Measurements from ENCODE around the gene JADE3.
A peak's percentile ranks its signal among the peaks of the same experiment; 100 is the strongest.

JADE3 gene

GRCh38 chrX:46927718-46928117 lies 15.5 kb downstream of the JADE3 start:
- Histone ChIP-seq H3K27ac (ENCODE audit: low read depth, low read length) (no peak overlapping the region), H3K23ac (ENCODE audit: low read length) (no peak overlapping the region), H2BK5ac (ENCODE audit: low read depth, low read length, poor library complexity) (no peak overlapping the region), H3K27me3 (ENCODE audit: insufficient read depth, low read length) (no peaks in the 10 kb centered on the region), H2AFZ (ENCODE audit: insufficient read depth, low read length, poor library complexity) (no peak overlapping the region), H4K8ac (ENCODE audit: low read depth, low read length) (no peak overlapping the region), H2BK120ac (ENCODE audit: insufficient read depth, low read length, poor library complexity) (no peak overlapping the region), H3K79me1 (ENCODE audit: low read length) (no peaks in the 10 kb centered on the region), H3K9me3 (ENCODE audit: insufficient read depth, low read depth, low read length) (no peaks in the 10 kb centered on the region), H3K18ac (ENCODE audit: low read length) (no peak overlapping the region), H3K9ac (ENCODE audit: low read length) (no peak overlapping the region), H3K4me1 (ENCODE audit: control insufficient read depth in 1 of 2, insufficient read depth in 2 of 2, low read length in 2 of 2) (peaks cover 0 to 10% of the 10 kb centered on the region in 2 experiments), H4K91ac (ENCODE audit: low read depth, low read length) (no peak overlapping the region), H3K14ac (ENCODE audit: low read length) (no peak overlapping the region), H2AK5ac (ENCODE audit: low read length) (no peak overlapping the region), H2BK12ac (ENCODE audit: low read length) (no peak overlapping the region), H3K36me3 (ENCODE audit: control insufficient read depth in 1 of 2, insufficient read depth in 2 of 2, low read length in 2 of 2) (peaks cover 0 to 1% of the 10 kb centered on the region in 2 experiments), H4K12ac (ENCODE audit: low read depth, low read length) (no peak overlapping the region), H3K4me3 (ENCODE audit: low read depth, low read length) (no peak overlapping the region), H3K79me2 (ENCODE audit: control insufficient read depth, insufficient read depth, low read length, poor library complexity) (peaks cover 6% of the 10 kb centered on the region), H3K4ac (ENCODE audit: low read depth, low read length) (peak overlapping the region; percentile 79), H3K4me2 (ENCODE audit: low read length) (no peak overlapping the region)
- no CpG with 5 or more reads among the region's 3 CpGs for WGBS (ENCODE audit: extremely low coverage, insufficient coverage, insufficient read length)
- no peak for DNase-seq

DNA sequence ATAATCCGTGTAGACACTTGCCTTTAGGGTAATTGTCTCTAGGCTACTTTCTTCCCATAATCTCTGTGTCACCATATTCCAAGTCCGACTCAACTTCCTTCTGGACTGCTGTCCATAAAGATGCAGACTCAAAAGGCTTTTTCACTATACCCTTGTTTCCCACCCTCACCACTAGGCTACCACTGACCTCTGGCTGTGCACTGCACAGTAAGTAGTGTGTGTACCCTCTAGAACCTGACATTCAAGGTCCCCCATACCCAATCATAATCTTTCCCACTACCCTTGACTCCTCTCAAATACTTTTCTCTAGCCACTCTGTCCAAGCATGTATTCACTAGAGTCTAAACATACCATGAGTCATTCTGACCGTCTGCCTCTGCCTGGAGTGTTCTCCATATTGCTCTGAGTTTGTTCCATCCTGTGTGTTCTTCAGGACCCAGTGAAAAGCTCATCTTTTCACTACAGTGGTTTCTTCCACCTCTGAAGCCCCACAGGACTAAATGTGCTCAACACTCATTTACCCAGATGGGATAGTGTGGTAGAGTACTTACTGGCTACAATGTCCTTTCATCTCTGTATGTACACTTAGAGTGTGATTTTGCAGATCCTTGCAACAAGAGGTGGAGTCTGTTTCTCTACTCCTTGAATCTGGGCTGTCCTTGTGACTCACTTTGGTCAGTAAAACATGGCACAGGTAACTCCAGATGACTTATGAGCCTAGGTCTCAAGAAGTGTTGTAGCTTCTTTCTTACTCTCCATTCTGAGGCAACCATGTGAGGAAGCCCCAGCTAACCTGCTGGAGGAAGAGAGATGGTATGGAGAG lies 17.4 kb downstream of the JADE3 start:
- Histone ChIP-seq H3K18ac (ENCODE audit: low read length) (no peak overlapping the region), H3K27me3 (ENCODE audit: insufficient read depth, low read length) (no peaks in the 10 kb centered on the region)

DNA sequence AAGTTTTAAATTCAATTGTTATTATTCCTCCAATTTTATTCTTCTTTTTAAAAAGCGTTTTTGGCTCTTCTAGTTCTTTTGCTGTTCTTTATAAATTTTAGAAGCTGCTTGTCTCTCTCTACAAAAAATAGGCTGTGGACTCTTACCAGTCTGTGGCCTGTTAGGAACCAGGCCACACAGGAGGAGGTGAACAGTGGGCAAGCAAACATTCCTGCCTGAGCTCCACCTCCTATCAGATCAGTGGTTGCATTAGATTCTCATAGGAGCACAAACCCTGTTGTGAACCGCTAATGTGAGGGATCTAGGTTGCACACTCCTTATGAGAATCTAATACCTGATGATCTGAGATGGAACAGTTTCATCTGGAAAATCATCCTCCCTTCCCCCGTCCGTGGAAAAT lies 23.1 kb downstream of the JADE3 start:
- Histone ChIP-seq H3K4ac (ENCODE audit: low read depth, low read length) (peak overlapping the region; percentile 62), H2AFZ (ENCODE audit: insufficient read depth, low read length, poor library complexity) (no peak overlapping the region), H3K27ac (ENCODE audit: low read depth, low read length) (no peak overlapping the region), H4K12ac (ENCODE audit: low read depth, low read length) (no peak overlapping the region), H3K27me3 (ENCODE audit: insufficient read depth, low read length) (no peaks in the 10 kb centered on the region), H3K23ac (ENCODE audit: low read length) (no peak overlapping the region), H3K79me2 (ENCODE audit: control insufficient read depth, insufficient read depth, low read length, poor library complexity) (peaks cover 3% of the 10 kb centered on the region), H4K91ac (ENCODE audit: low read depth, low read length) (no peak overlapping the region), H3K79me1 (ENCODE audit: low read length) (no peaks in the 10 kb centered on the region), H2BK12ac (ENCODE audit: low read length) (no peak overlapping the region), H2BK120ac (ENCODE audit: insufficient read depth, low read length, poor library complexity) (no peak overlapping the region), H3K9me3 (ENCODE audit: insufficient read depth, low read depth, low read length) (no peaks in the 10 kb centered on the region), H4K8ac (ENCODE audit: low read depth, low read length) (no peak overlapping the region), H3K36me3 (ENCODE audit: control insufficient read depth in 1 of 2, insufficient read depth in 2 of 2, low read length in 2 of 2) (peaks cover 0 to 1% of the 10 kb centered on the region in 2 experiments), H3K4me2 (ENCODE audit: low read length) (no peak overlapping the region), H2AK5ac (ENCODE audit: low read length) (no peak overlapping the region), H2BK5ac (ENCODE audit: low read depth, low read length, poor library complexity) (no peak overlapping the region), H3K4me3 (ENCODE audit: low read depth, low read length) (no peak overlapping the region), H3K14ac (ENCODE audit: low read length) (no peak overlapping the region), H3K18ac (ENCODE audit: low read length) (no peak overlapping the region), H3K4me1 (ENCODE audit: control insufficient read depth in 1 of 2, insufficient read depth in 2 of 2, low read length in 2 of 2) (no peaks in the 10 kb centered on the region), H3K9ac (ENCODE audit: low read length) (no peak overlapping the region)
- no CpG with 5 or more reads among the region's 4 CpGs for WGBS (ENCODE audit: extremely low coverage, insufficient coverage, insufficient read length)
- no peak for DNase-seq

More for the DNA sequence above, 17.4 kb downstream of the JADE3 start:
- H2BK12ac ChIP-seq (ENCODE audit: low read length), result no peak overlapping the region
- H3K4me3 ChIP-seq (ENCODE audit: low read depth, low read length), result no peak overlapping the region
- no peak overlapping the region for H2BK5ac ChIP-seq (ENCODE audit: low read depth, low read length, poor library complexity)
- H3K9ac ChIP-seq (ENCODE audit: low read length), result no peak overlapping the region
- no CpG with 5 or more reads among the region's 3 CpGs for WGBS (ENCODE audit: extremely low coverage, insufficient coverage, insufficient read length)
- no peak overlapping the region for H2AK5ac ChIP-seq (ENCODE audit: low read length)
- H3K14ac ChIP-seq (ENCODE audit: low read length), result no peak overlapping the region
- H3K36me3 ChIP-seq (ENCODE audit: control insufficient read depth in 1 of 2, insufficient read depth in 2 of 2, low read length in 2 of 2), result peaks cover 0 to 1% of the 10 kb centered on the region in 2 experiments
- H3K79me1 ChIP-seq (ENCODE audit: low read length), result no peaks in the 10 kb centered on the region
- H3K4ac ChIP-seq (ENCODE audit: low read depth, low read length), result peak overlapping the region; percentile 62
- peaks cover 5% of the 10 kb centered on the region for H3K79me2 ChIP-seq (ENCODE audit: control insufficient read depth, insufficient read depth, low read length, poor library complexity)
- H3K23ac ChIP-seq (ENCODE audit: low read length), result no peak overlapping the region
- H4K8ac ChIP-seq (ENCODE audit: low read depth, low read length), result no peak overlapping the region
- H3K27ac ChIP-seq (ENCODE audit: low read depth, low read length), result no peak overlapping the region
- H3K4me1 ChIP-seq (ENCODE audit: control insufficient read depth in 1 of 2, insufficient read depth in 2 of 2, low read length in 2 of 2), result peaks cover 0 to 3% of the 10 kb centered on the region in 2 experiments
- H4K91ac ChIP-seq (ENCODE audit: low read depth, low read length), result no peak overlapping the region
- peak in 1 of 2 donors; percentile 31 for DNase-seq
- H2AFZ ChIP-seq (ENCODE audit: insufficient read depth, low read length, poor library complexity), result no peak overlapping the region
- no peak overlapping the region for H3K4me2 ChIP-seq (ENCODE audit: low read length)
- H2BK120ac ChIP-seq (ENCODE audit: insufficient read depth, low read length, poor library complexity), result no peak overlapping the region
- H3K9me3 ChIP-seq (ENCODE audit: insufficient read depth, low read depth, low read length), result no peaks in the 10 kb centered on the region
- H4K12ac ChIP-seq (ENCODE audit: low read depth, low read length), result no peak overlapping the region

- Histone ChIP-seq H3K27me3 (ENCODE audit: insufficient read depth, low read length) (no peaks in the 10 kb centered on the region), H2BK5ac (ENCODE audit: low read depth, low read length, poor library complexity) (no peak overlapping the region), H3K9ac (ENCODE audit: low read length) (no peak overlapping the region), H2BK12ac (ENCODE audit: low read length) (no peak overlapping the region), H4K91ac (ENCODE audit: low read depth, low read length) (no peak overlapping the region), H3K23ac (ENCODE audit: low read length) (no peak overlapping the region), H3K9me3 (ENCODE audit: insufficient read depth, low read depth, low read length) (no peaks in the 10 kb centered on the region), H3K4ac (ENCODE audit: low read depth, low read length) (peak overlapping the region; percentile 55), H3K14ac (ENCODE audit: low read length) (no peak overlapping the region), H3K4me3 (ENCODE audit: low read depth, low read length) (no peak overlapping the region), H3K27ac (ENCODE audit: low read depth, low read length) (no peak overlapping the region), H3K79me2 (ENCODE audit: control insufficient read depth, insufficient read depth, low read length, poor library complexity) (no peaks in the 10 kb centered on the region), H3K4me1 (ENCODE audit: control insufficient read depth in 1 of 2, insufficient read depth in 2 of 2, low read length in 2 of 2) (no peaks in the 10 kb centered on the region), H3K36me3 (ENCODE audit: control insufficient read depth in 1 of 2, insufficient read depth in 2 of 2, low read length in 2 of 2) (no peaks in the 10 kb centered on the region), H3K18ac (ENCODE audit: low read length) (no peak overlapping the region), H2BK120ac (ENCODE audit: insufficient read depth, low read length, poor library complexity) (no peak overlapping the region), H3K79me1 (ENCODE audit: low read length) (no peaks in the 10 kb centered on the region), H4K8ac (ENCODE audit: low read depth, low read length) (no peak overlapping the region), H2AK5ac (ENCODE audit: low read length) (no peak overlapping the region), H2AFZ (ENCODE audit: insufficient read depth, low read length, poor library complexity) (no peak overlapping the region), H3K4me2 (ENCODE audit: low read length) (no peak overlapping the region), H4K12ac (ENCODE audit: low read depth, low read length) (no peak overlapping the region)
- WGBS (ENCODE audit: extremely low coverage, insufficient coverage, insufficient read length), result no CpG with 5 or more reads among the region's 7 CpGs
- DNase-seq, result no peak
These were observed 26.4 kb downstream of the JADE3 start for GRCh38 chrX:46938589-46938988.
